ENCODE data around the gene STARD13.

- TF ChIP-seq CTCF (IDR thresholded peaks at IDR 0.05) (no peak), ZFX (IDR thresholded peaks at IDR 0.05; ENCODE audit: borderline replicate concordance) (no peak)
These were observed 22.1 kb downstream of the STARD13 start for GRCh38 chr13:33263484-33263883.
